HG02885 (cell line): ENCODE data around the gene CELF1.
"Not testable (repeated sequence)": the region's sequence is repeated elsewhere in the genome, so short reads cannot be mapped to it uniquely, and the experiment has no call there.

Experiments
- ATAC-seq: cut with Tn5 transposase; IDR thresholded peaks from one replicate; pipeline ENCODE4 v1.9.1; 2021; ENCODE audit warnings: mild to moderate bottlenecking; ENCODE audit not compliant: unreplicated experiment, poor library complexity

CELF1 gene

GRCh38 chr11:47577460-47578041 is 24.6 kb upstream of the CELF1 start:
- ATAC-seq: no peak

GRCh38 chr11:47573321-47573720 is 20.4 kb upstream of the CELF1 start:
- no peak for ATAC-seq

- ATAC-seq: no peak
Observed at GRCh38 chr11:47572715-47573255, 19.9 kb upstream of the CELF1 start.

- ATAC-seq: no peak
Observed at GRCh38 chr11:47571895-47572294, 19.0 kb upstream of the CELF1 start.

- no peak for ATAC-seq
Observed at GRCh38 chr11:47571357-47571729, 18.4 kb upstream of the CELF1 start.

- ATAC-seq: no peak
Observed at GRCh38 chr11:47570651-47571356, 17.9 kb upstream of the CELF1 start.

- no peak for ATAC-seq
Observed at GRCh38 chr11:47569646-47570045, 16.7 kb upstream of the CELF1 start.

- ATAC-seq: peak; percentile 9
Observed at GRCh38 chr11:47566149-47566698, 13.3 kb upstream of the CELF1 start.

GRCh38 chr11:47565340-47566148 is 12.6 kb upstream of the CELF1 start, which contains the start of gene PTPMT1:
TSS of gene PTPMT1 (plus strand) at chr11:47565599. CDS start at chr11:47565623, 24 bp downstream.
- ATAC-seq: peak; percentile 90

- no peak for ATAC-seq
Observed at GRCh38 chr11:47564933-47565339, 12.0 kb upstream of the CELF1 start.

GRCh38 chr11:47564366-47564765 is 11.4 kb upstream of the CELF1 start:
- not testable (repeated sequence) for ATAC-seq

- not testable (repeated sequence) for ATAC-seq
Observed at GRCh38 chr11:47562393-47562792, 9.5 kb upstream of the CELF1 start.

- no peak for ATAC-seq
Observed at GRCh38 chr11:47560426-47560825, 7.5 kb upstream of the CELF1 start.

GRCh38 chr11:47558695-47559094 is 5.8 kb upstream of the CELF1 start:
- ATAC-seq: no peak

- not testable (repeated sequence) for ATAC-seq
Observed at GRCh38 chr11:47557004-47557403, 4.1 kb upstream of the CELF1 start.

- peak; percentile 30 for ATAC-seq
Observed at GRCh38 chr11:47553406-47553743, 443 bp upstream of the CELF1 start.

- ATAC-seq: peak; percentile 9
Observed at GRCh38 chr11:47552056-47552565, 821 bp downstream of the CELF1 start.

GRCh38 chr11:47551086-47551485 is 1.8 kb downstream of the CELF1 start:
- ATAC-seq: no peak

- ATAC-seq: no peak
Observed at GRCh38 chr11:47550288-47551047, 2.5 kb downstream of the CELF1 start.

GRCh38 chr11:47546274-47546673 is 6.7 kb downstream of the CELF1 start:
- ATAC-seq: not testable (repeated sequence)
